Stimulated activated CD4-positive, alpha-beta T cell treated with anti-CD3 and anti-CD28 coated beads, Interleukin-15, amount 100 ng/mL, for 48 hours (primary cell): ENCODE results near the gene EMILIN1.
A peak's percentile ranks its signal among the peaks of the same experiment; 100 is the strongest.

ENCODE experiments used
- DNase-seq, 2 donors: peaks; one replicate each; pipeline ENCODE4 v3.0.0-alpha.2; 2020; ENCODE audit warnings: low read depth in 2 of 2

EMILIN1 gene

GRCh38 chr2:27078267-27079194, at the start of gene EMILIN1:
EMILIN1 (plus strand) TSS chr2:27078615; CDS start chr2:27079066, 451 bp downstream.
- no peak for DNase-seq

- no peak for DNase-seq
Measured at GRCh38 chr2:27029051-27029450, 49.4 kb upstream of the EMILIN1 start.

DNA sequence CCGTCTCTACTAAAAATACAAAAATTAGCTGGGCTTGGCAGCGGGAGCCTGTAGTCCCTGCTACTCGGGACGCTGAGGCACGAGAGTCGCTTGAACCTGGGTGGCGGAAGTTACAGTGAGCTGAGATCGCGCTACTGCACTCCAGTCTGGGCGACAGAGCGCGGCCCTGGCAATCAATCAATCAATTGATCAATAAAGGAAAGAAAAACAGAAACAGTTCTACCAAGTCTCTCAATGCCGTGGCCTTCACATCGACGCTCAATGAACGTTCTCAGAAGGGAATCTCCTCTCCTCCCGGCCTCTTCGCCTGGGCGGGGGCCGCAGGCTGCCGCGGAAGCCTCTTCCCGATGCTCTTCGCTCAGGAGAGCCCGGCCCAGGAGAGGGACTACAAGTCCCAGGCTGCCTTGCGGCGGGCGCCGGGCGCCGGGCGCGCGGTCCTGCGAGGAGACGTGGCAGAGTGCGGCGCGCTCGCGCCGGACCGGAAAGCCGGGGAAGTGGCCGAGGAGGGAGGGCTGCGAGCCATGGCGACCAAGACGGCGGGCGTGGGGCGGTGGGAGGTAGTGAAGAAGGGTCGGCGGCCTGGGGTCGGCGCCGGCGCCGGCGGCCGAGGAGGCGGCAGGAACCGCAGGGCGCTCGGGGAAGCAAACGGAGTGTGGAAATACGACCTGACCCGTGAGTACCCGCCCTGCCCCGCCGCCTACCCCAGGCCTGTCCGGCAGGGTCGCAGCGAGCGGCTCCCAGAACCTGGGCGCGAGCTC, 45.7 kb upstream of the EMILIN1 start, which contains the start of gene TMEM214:
Gene TMEM214, plus strand, starts transcription at position 471 of the 758 bp plus-strand sequence. Its CDS starts 51 bp downstream, at position 522.
- DNase-seq = peak; percentile 69 to 76

DNA sequence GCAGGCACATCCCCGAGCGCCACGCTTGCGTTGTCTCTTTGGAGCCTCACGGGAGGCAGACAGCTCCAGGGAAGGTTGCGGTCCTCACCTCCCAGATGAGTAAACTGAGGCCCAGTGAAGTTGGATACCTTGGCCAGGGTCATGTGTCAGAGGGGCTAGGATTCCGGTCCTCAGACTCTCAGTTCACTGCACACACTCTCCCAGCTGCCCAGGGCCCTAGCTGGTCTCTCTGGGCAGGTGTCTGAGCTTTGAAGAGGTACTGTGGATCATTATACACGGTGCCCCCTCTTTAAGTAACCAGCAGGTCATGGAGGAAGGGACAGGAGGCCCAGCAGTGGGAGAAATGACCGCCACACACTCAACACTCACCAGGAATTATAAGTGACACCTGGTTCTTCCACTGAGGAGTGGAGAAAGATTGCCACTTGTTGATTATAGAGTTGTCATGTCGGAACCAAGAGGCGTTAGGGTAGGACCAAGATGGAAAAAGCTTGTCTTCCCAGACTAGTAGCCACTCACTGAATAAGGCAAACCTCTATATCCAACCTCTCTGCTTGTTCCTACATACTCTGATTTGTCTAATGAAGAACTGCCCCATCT, 45.1 kb upstream of the EMILIN1 start:
- no peak for DNase-seq

GRCh38 chr2:27038012-27038411, 40.4 kb upstream of the EMILIN1 start:
- DNase-seq = no peak

DNA sequence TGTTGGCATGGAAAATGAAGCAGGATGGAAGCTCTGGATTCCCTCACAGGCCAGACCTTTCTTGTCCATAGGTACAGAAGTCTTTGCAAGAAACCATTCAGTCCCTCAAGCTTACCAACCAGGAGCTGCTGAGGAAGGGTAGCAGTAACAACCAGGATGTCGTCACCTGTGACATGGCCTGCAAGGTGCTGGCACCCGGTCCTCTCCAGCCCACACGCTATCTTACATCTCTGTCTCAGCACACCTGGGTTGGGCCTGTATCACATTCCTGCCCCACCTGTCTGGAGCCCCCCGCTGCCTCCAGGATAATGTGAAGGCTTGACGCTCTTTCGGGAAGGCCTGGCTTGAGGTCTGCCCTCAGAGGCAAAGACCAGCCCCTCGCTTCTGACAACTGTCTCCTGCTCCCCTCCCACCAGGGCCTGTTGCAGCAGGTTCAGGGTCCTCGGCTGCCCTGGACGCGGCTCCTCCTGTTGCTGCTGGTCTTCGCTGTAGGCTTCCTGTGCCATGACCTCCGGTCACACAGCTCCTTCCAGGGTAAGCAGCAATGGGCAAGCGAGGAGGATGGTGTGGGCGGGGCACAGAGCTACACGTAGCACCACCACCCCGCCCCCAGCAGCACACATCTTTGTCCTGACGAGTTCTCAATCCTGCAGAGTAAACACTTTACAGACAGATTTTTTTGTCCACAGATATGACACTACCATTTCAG, 39.6 kb upstream of the EMILIN1 start:
- DNase-seq = no peak

GRCh38 chr2:27039426-27039825, 39.0 kb upstream of the EMILIN1 start:
- no peak for DNase-seq

GRCh38 chr2:27039871-27040270, 38.5 kb upstream of the EMILIN1 start:
- no peak for DNase-seq

- DNase-seq = no peak
Measured at GRCh38 chr2:27040282-27040681, 38.1 kb upstream of the EMILIN1 start.

DNA sequence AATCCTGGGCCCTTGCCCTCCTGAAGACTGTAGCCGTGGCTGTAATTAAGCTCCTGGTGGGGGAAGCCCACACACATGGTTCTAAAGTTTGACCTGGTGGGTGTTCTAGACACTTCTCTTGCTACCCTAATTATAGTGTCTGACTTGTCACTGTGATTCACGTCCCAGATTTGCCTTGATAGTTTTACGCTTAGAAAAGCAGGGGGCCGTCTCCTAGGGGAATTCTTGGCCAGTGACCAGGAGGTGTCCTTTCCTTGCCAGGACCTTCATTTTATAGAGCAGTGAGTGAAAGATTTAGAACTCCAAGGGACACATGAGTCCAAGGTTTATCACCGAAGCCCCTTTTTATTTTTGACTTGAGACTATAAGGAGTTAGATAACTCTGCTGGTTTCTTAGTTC, 36.7 kb upstream of the EMILIN1 start:
- no peak for DNase-seq

GRCh38 chr2:27042159-27042661, 36.2 kb upstream of the EMILIN1 start:
- no peak for DNase-seq

- no peak for DNase-seq
Measured at GRCh38 chr2:27042985-27043634, 35.3 kb upstream of the EMILIN1 start.

DNA sequence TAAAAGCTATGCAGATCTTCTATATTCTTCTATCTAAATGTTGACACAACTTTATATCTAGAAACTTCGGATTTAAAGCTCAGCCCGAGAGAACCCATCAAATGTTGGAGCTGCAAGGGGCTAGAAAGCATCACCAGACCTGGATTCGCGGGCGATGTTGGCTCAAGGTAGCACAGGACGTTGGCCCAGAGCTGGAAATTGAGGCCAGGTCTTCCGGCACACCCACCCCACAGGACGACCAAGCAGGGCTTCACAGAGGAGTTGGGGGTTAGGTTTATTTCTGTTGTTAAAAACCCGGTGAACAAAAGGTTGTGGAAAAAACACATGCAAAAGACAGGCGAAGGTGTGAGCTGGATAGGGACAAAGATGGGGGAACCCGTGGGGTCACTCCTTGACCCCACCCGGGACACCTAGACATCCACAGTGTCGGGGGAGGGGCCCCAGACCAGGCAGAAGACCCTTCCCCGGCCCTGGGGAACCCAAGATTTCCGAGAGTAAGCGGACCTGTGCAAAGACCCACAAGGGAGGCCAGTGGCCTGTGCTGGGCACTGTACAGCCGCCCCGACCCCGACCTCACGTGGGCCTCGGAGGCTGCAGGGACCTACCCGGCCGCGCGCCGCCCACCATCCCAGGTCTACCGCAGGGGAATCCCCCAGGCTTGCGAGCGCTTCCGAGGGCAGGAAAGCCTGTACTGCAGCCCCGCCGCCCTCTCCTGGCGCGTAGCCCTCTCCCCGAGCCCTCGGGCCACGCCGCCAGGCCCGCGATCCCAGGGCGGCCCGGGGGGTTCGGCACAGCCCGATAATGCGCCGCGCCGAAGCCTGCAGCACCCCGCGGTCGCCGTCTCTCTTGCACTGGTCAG, 28.8 kb upstream of the EMILIN1 start:
- DNase-seq = peak; percentile 51 to 57

- DNase-seq = peak; percentile 82 to 84
Measured at GRCh38 chr2:27050281-27050995, 28.0 kb upstream of the EMILIN1 start.

DNA sequence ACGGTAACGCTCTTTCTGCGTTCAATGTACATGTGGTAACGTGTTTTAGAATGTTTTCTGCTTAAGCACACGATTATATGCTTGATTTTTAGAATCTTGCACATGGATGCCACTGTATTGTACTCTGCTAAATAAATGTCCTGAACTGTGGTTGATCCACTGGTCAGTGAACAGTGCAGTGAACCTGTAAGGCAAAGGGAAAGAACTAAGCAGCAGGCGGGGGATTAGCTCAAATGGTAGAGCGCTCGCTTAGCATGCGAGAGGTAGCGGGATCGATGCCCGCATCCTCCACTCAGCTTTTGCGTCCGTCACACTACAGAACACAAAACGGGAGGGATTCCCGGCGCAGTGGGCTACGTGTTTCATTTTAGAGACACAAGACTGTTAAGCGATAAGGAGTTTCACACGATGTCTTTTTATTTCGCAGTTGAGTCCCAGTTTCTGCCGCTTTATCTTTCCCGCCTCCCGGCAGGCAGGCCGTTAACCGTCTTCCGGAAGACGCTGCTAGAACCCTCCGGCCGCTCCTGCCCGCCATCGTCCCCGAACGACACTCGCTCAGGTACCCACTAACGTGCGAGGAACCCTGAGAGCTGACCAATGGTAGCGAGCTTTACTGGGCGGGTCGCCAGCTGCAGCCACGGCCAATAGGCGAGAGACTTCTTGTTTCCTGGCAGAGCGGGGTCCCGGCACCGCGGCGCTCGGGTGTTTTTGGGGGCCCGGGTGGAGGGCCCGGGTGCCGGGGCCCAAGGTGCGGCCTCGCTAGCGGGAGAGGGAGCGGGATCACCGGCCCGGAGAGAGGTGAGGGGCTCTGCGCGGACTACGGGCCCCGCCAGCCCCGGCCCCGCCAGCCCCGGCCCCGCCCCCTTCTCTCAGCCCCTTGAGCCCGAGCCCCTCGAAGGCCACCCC, 27.2 kb upstream of the EMILIN1 start, which contains the start of gene AGBL5:
Gene AGBL5, plus strand, starts transcription at position 673 of the 906 bp plus-strand sequence. CDS start 1,291 bp downstream, outside the sequence.
- DNase-seq = peak; percentile 93

DNA sequence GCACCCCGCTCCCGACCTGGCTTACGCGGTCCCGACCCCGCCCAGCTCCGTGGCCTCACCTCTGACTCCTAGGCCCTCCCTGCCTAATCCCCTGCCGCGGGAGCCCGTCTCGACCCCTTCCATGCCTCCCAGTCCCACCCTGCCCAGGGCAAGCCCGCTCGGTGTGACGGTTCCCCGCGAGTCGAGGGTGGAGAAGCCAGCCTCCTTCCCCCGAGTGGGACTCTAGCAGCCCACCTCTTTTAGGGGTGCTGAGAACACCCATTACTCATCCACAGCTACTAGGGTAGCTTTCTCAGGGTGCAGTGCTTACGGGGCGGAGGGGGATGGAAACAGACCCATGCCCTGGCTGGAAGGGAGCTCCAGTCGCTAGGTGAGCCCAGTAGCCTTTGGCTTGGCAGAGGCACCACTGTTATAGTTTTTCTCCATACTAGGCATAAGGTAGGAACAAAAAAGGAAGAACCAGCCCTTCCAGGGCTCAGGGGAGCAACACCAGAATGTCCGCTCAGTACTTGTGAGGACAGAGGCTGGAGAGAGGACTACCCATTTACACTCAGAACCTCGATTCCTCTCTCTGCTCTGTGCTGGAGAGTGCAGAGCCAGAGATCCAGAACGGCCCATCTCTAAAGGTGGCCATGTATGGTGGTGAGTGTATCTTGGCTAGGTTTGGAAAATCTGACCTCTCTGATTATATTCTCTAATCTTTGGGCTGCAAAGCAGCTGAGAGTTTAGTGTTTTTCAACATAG, 26.3 kb upstream of the EMILIN1 start:
- DNase-seq = no peak

DNA sequence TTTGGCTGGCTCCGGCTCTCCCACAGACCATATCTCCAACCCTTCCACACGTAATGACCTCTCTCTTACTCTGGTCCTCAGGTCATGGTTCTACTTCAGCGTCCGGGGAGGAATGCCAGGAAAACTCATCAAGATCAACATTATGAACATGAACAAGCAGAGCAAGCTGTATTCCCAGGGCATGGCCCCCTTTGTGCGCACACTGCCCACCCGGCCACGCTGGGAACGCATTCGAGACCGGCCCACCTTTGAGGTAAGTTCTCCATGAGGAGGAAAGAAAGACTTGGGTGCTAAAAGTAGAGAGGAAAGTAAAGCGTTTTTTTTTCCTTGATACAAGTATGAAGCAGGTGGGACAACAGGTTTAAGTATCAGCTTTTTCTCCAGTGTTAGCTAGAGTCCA, 25.1 kb upstream of the EMILIN1 start:
- no peak for DNase-seq
